ENCODE measurements around the gene C5AR1.

The C5AR1 gene

GRCh38 chr19:47371261-47371660 is 61.6 kb downstream of the C5AR1 start:
- DNase-seq, result no peak

Measured in NK-92 treated with Interleukin-12 subunit alpha and Interleukin-12 subunit beta, amount 100 ng/mL, for 24 hours (cell line).